ENCODE measurements around the gene CENPX.

CENPX gene

DNA sequence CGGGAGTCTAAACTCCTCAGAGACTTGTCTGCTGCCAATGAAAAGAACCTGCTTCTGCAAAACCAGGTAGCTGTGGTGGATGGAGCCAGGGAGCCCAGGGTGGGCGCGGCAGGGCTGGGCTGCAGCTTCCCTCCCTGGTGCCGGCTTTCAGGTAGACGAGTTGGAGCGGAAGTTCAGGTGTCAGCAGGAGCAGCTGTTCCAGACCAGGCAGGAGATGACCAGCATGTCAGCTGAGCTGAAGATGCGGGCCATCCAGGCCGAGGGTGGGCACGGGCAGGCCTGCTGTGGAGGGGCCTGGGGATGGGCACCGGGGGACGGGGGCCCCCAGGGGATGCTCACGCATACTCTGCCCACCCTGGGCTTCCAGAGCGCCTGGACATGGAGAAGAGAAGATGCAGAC, 5.6 kb upstream of the CENPX start:
- H3K4me3 ChIP-seq (ENCODE audit: low read depth, low read length): no peak overlapping the region
- no peak for DNase-seq (ENCODE audit: low read depth)
- TF ChIP-seq, protein P1, sequence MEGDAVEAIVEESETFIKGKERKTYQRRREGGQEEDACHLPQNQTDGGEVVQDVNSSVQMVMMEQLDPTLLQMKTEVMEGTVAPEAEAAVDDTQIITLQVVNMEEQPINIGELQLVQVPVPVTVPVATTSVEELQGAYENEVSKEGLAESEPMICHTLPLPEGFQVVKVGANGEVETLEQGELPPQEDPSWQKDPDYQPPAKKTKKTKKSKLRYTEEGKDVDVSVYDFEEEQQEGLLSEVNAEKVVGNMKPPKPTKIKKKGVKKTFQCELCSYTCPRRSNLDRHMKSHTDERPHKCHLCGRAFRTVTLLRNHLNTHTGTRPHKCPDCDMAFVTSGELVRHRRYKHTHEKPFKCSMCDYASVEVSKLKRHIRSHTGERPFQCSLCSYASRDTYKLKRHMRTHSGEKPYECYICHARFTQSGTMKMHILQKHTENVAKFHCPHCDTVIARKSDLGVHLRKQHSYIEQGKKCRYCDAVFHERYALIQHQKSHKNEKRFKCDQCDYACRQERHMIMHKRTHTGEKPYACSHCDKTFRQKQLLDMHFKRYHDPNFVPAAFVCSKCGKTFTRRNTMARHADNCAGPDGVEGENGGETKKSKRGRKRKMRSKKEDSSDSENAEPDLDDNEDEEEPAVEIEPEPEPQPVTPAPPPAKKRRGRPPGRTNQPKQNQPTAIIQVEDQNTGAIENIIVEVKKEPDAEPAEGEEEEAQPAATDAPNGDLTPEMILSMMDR (IDR thresholded peaks at IDR 0.05; ENCODE audit: low read depth, low read length, missing control alignments): no peak

DNA sequence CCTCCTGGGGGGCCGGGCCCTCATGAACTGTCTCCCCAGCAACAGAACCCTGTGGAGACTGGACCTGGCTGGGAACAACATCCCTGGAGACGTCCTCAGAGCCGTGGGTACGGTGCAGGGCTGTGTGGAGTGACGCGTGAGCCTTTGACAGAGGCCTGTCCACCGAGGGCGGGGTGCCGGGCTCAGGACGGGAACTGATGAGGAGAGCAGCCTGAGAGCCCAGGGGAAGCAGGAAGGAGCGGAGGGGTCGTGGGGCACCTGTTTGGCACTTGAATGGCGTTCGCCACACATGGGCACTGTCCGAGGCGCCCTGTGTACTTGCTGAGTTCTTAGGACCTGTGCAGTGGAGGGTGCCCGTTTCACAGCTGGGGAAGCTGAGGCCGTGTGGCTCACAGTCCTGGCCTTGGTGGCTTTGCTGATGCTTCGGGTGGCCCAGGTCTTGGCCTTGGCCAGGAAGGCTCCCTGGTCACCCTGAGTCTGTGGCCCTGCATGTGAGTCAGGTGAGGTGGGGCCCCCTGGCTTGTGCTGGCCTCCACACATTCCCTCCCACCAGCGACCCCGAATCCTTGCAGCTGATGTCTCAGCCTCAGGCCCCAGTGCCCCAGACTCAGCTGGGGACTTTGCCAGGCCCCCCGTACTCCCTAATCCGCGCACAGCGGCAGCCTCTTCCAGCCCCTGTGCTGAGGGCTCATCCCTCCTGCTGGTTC, 2.9 kb upstream of the CENPX start:
- no peak overlapping the region for H3K4me3 ChIP-seq (ENCODE audit: low read depth, low read length)
- TF ChIP-seq, protein P1 (IDR thresholded peaks at IDR 0.05; ENCODE audit: low read depth, low read length, missing control alignments): no peak
- no peak for DNase-seq (ENCODE audit: low read depth)

DNA sequence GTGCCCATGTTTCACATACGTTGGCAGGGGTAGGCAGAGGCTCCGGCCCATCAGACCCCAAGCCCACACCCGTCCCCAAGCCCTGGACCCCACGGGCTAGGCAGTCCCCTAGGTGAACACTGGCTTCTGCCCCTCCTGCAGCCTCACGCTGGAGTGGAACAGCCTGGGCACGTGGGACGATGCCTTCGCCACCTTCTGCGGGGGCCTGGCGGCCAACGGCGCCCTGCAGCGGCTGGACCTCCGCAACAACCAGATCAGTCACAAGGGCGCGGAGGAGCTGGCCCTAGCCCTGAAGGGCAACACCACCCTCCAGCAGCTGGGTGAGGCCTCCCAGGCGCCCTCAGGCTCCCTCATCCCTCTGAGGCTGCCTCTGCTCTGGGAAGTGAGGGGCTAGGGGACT, 2.2 kb upstream of the CENPX start:
- no peak overlapping the region for H3K4me3 ChIP-seq (ENCODE audit: low read depth, low read length)
- no peak for DNase-seq (ENCODE audit: low read depth)
- TF ChIP-seq, protein P1 (IDR thresholded peaks at IDR 0.05; ENCODE audit: low read depth, low read length, missing control alignments): no peak

DNA sequence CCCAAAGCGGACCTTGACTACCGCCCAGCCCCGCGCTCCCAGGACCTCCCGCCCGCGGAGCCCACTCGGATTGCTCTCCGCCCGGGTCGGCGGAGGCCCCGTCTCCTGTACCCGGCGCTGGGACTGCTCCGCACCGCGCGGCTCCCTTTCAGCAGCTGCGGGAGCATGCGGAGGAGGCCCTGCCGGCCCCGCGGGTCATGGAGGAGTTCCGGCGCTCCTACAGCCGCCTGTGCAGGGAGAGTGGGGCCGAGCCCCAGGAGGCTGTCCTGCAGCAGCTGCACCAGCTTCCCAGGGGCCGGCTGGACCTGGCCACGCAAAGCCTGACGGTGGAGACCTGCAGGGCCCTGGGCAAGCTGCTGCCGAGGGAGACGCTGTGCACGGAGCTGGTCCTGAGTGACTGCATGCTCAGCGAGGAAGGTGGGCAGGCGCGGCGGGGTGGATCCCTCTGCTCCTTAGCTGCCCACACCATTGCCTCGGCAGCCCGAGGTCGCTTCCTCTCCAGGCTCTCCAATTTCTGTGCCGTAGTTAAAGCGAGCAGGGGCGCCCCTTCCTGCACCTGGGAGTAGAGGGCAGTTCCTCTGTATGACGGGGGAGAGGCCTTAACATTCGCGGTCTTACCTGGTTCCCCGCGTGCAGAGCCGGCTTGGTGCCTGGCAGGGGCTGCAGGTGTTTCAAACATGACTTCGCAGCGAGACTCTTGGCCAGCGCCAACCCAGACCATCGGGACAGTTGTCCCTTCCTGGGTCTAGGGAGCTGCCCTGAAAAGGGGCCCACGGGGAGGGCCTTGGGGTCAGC, 966 bp upstream of the CENPX start:
- TF ChIP-seq, protein P1 (IDR thresholded peaks at IDR 0.05; ENCODE audit: low read depth, low read length, missing control alignments): no peak
- no peak for DNase-seq (ENCODE audit: low read depth)
- H3K4me3 ChIP-seq (ENCODE audit: low read depth, low read length): peak overlapping the region; percentile 89

DNA sequence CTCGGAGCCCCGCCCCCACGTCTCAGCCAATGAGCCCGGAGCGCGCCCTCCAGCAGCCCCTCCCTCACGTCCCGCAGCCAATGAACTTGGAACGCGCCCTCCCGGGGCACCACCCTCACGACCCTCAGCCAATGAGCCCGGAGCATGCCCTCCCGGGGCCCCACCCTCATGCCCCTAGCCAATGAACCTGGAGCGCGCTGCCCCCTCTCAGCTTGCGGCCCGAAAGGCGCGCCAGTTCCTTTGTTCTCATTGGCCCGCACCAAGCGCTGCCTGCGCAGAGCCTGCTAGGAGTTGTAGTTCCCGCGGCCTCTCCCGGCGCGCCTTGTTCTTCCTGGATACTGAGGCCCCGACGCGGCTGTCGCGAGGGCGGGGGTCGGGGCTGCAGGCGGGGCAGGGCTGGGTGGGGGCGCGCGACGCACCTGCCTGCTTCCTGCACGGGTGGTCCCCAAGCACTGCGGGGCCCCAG, 336 bp upstream of the CENPX start, which contains the start of gene LRRC45:
LRRC45 (plus strand) TSS at position 325 of the 466 bp plus-strand sequence. CDS start 339 bp downstream, outside the sequence.
- DNase-seq (ENCODE audit: low read depth): peak; percentile 97
- TF ChIP-seq, protein P1 (IDR thresholded peaks at IDR 0.05; ENCODE audit: low read depth, low read length, missing control alignments): no peak
- peak within 1 kb of the TSS; percentile 89 for H3K4me3 ChIP-seq (ENCODE audit: low read depth, low read length)

DNA sequence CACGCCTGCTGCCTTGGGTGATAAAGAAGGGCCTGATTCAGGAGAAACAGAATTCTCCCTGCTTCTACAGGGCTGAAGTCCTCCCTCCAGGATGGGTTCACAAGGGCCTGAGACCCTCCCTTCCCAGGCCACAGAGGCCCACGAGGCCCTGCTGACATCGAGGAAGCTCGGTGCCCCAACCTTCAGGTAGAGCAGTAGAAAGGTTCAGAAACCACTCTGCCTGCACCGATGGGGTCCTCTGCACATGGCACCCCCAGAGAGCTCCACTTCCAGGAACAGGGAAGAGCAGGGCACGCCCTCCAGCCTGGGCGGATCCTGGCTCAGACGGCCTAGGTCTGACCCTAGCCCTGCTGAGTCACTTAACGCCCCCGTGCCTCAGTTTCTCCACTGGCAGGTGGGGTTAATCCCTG, 773 bp downstream of the CENPX start:
- TF ChIP-seq, protein P1 (IDR thresholded peaks at IDR 0.05; ENCODE audit: low read depth, low read length, missing control alignments): no peak
- H3K4me3 ChIP-seq (ENCODE audit: low read depth, low read length): peak overlapping the region; percentile 83
- no peak for DNase-seq (ENCODE audit: low read depth)

Measured in GM12864 (cell line).